A673 (cell line): Measurements from ENCODE around the gene GAS6. TPM values are rescaled to one million over a fixed set of nuclear protein-coding genes. Genes with fewer than 3 reads are reported as not detected.

Source experiments
- BruUV-seq: library from RNA; stranded (reverse); fragments of 400-500 nt; replicated peaks from 2 replicates; lab custom pipeline; 2021; lab: Mats Ljungman, UMichigan
- CTCF ChIA-PET: fragments of 300-600 bp; sonication (Branson Sonifier 250); formaldehyde crosslinking; loops from one replicate; lab custom pipeline; 2022; ENCODE audit warnings: antibody characterized with exemption; lab: Charles Lee
- POLR2A ChIA-PET: fragments of 300-600 bp; sonication (Branson Sonifier 250); formaldehyde crosslinking; loops from one replicate; lab custom pipeline; 2022; ENCODE audit warnings: antibody characterized with exemption; ENCODE audit not compliant: low non-redundant PET; lab: Charles Lee
- DNase-seq: peaks from one replicate; pipeline ENCODE4 v3.0.0-alpha.2; 2015; ENCODE audit warnings: low spot score
- H3K27ac ChIP-seq: fragments of 200-600 bp; sonication (generic); 2 replicates; pipeline ENCODE4 v1.5.1; 2016; ENCODE audit warnings: mixed run types, low read depth, mild to moderate bottlenecking, mixed read lengths, antibody characterized with exemption, low read length; ENCODE audit not compliant: poor library complexity, severe bottlenecking
- H3K27me3 ChIP-seq: fragments of 200-600 bp; sonication (generic); replicated peaks from 2 replicates; pipeline ENCODE4 v1.6.1; 2017; ENCODE audit warnings: mixed run types, low read depth, mild to moderate bottlenecking, mixed read lengths, antibody characterized with exemption, low read length; ENCODE audit not compliant: insufficient read depth, poor library complexity
- H3K36me3 ChIP-seq: fragments of 200-600 bp; sonication (generic); 2 replicates; pipeline ENCODE4 v1.6.1; 2016; ENCODE audit warnings: mixed run types, mild to moderate bottlenecking, mixed read lengths, antibody characterized with exemption, low read length; ENCODE audit not compliant: insufficient read depth, poor library complexity, severe bottlenecking
- H3K4me1 ChIP-seq: fragments of 200-600 bp; sonication (generic); 2 replicates; pipeline ENCODE4 v1.6.1; 2017; ENCODE audit warnings: mixed run types, mild to moderate bottlenecking, mixed read lengths, antibody characterized with exemption, low read length; ENCODE audit not compliant: insufficient read depth, poor library complexity, severe bottlenecking
- H3K4me3 ChIP-seq: fragments of 200-600 bp; sonication (generic); 2 replicates; pipeline ENCODE4 v1.5.1; 2016; ENCODE audit warnings: low read depth, mixed run types, mild to moderate bottlenecking, mixed read lengths, low read length; ENCODE audit not compliant: poor library complexity, severe bottlenecking
- H3K9me3 ChIP-seq: fragments of 200-600 bp; sonication (generic); 2 replicates; pipeline ENCODE4 v1.6.1; 2016; ENCODE audit warnings: mixed run types, low read depth, mild to moderate bottlenecking, mixed read lengths, antibody characterized with exemption, low read length; ENCODE audit not compliant: poor library complexity, severe bottlenecking
- EZH2 ChIP-seq: fragments of 200-600 bp; sonication (generic); IDR thresholded peaks from 2 replicates; pipeline ENCODE4 v1.6.1; 2017; ENCODE audit warnings: borderline replicate concordance, low read depth, mild to moderate bottlenecking, mixed read lengths, antibody characterized with exemption, low read length; ENCODE audit not compliant: poor library complexity, severe bottlenecking
- intact Hi-C: fragments of 100-400 bp; cut with micrococcal nuclease; formaldehyde crosslinking; loops from one replicate; pipeline ENCODE4 v1.10.0; 2022; ENCODE audit not compliant: unreplicated experiment
- total RNA-seq: library from RNA; stranded (reverse); gene quantifications from 2 replicates; pipeline ENCODE4 v1.2.3, GENCODE V29; 2021
- TF ChIP-seq, protein P1 (sequence below): fragments of 300-800, 200-600 bp; sonication (generic); conservative IDR thresholded peaks from 2 replicates; pipeline ENCODE4 v1.5.1; 2017; ENCODE audit warnings: low read depth, mild to moderate bottlenecking, antibody characterized with exemption, low read length, moderate library complexity, mixed read lengths

Gene GAS6
- total RNA-seq, 1 experiment from 2014 or later = 0.67 TPM

DNA sequence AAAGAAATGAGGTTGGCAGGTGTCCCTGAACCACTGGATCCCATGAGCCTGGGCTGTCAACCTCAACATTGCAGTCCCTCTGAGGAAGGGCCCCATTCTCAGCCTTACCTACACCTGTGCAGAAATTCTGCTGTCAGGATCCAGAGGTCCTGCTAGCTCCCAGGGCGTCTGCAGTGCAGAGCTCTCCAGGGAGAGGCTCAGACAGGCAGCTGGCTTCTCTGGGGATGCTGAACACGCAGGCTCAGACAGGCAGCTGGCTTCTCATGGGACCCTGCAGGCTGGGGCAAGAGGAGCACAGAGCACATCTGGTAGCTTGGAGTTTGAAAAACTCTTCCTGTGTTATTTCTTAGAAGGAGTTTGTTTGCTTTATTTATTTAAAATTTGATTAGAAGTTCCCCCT lies 53.9 kb downstream of the GAS6 start:
- Histone ChIP-seq H3K36me3 (no peaks in the 10 kb centered on the region), H3K27me3 (no peaks in the 10 kb centered on the region), H3K4me3 (no peak overlapping the region), H3K4me1 (no peaks in the 10 kb centered on the region), H3K9me3 (peaks cover 5% of the 10 kb centered on the region), H3K27ac (no peak overlapping the region)
- TF ChIP-seq EZH2 = no peak
- TF ChIP-seq, protein P1, sequence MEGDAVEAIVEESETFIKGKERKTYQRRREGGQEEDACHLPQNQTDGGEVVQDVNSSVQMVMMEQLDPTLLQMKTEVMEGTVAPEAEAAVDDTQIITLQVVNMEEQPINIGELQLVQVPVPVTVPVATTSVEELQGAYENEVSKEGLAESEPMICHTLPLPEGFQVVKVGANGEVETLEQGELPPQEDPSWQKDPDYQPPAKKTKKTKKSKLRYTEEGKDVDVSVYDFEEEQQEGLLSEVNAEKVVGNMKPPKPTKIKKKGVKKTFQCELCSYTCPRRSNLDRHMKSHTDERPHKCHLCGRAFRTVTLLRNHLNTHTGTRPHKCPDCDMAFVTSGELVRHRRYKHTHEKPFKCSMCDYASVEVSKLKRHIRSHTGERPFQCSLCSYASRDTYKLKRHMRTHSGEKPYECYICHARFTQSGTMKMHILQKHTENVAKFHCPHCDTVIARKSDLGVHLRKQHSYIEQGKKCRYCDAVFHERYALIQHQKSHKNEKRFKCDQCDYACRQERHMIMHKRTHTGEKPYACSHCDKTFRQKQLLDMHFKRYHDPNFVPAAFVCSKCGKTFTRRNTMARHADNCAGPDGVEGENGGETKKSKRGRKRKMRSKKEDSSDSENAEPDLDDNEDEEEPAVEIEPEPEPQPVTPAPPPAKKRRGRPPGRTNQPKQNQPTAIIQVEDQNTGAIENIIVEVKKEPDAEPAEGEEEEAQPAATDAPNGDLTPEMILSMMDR = no peak
- ChIA-PET POLR2A (no interaction called here), CTCF (no interaction called here)
- intact Hi-C loops = no loop called here
- no peak for DNase-seq
- BruUV-seq = no TSS peak

DNA sequence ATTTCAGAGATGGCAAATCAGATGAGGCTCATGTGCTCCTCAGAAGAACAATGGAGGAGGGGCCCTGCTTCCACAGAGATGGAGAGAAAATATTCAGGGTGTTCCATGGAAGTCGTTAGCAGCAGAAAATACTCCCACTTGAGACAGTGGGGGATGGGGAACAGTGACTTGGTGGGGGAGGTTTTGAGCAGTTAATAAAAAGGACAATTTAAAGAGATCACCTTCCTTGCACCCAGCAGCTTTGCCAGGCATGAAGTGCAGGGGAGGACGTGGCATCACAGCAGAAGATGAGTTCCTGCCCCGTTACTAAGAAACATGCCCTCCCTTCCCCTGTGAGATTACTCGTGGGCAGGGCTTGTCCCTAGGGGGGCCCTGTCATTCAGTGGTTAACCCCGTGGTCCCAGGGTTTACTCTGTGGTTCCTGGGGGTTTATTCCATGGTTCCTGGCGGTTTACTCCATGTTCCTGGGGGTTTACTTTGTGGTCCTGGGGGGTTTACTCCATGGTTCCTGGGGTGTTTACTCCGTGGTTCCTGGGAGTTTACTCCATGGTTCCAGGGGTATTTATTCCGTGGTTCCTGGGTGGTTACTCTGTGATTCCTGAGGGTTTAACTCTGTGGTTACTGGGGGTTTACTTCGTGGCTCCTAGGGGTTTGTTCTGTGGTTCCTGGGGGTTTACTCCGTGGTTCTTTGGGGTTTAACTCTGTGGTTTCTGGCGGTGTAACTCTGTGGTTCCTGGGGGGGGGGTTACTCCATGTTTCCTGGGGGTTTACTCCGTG lies 55.6 kb downstream of the GAS6 start:
- ChIA-PET POLR2A (no interaction called here), CTCF (no interaction called here)
- Histone ChIP-seq H3K9me3 (peaks cover 5% of the 10 kb centered on the region), H3K4me1 (no peaks in the 10 kb centered on the region), H3K36me3 (no peaks in the 10 kb centered on the region), H3K4me3 (no peak overlapping the region), H3K27me3 (no peaks in the 10 kb centered on the region), H3K27ac (no peak overlapping the region)
- intact Hi-C loops = no loop called here
- TF ChIP-seq, protein P1 = no peak
- TF ChIP-seq EZH2 = no peak
- no TSS peak for BruUV-seq
- DNase-seq = no peak

DNA sequence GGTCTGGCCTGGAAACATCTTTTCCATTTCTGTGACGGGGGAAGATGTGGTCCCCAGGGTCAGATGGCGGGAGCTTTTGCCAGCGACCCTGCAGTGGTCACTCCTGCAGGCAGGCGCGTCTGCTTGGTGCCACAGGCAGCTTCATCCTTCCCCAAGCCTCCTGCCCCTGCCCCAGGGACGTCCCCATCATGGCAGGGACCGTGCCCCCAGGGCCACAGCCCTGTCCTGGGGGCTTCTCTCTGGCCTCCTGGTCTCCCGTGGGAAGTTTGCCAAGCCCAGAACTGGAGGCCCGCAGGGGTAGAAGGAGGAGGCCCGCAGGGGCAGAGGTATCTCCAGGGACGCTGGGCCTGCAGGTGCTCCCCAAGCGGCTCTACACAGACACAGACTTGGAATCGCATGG lies 57.4 kb downstream of the GAS6 start:
- CTCF ChIA-PET = no interaction called here
- no TSS peak for BruUV-seq
- POLR2A ChIA-PET = no interaction called here
- Histone ChIP-seq H3K4me3 (no peak overlapping the region), H3K27me3 (no peaks in the 10 kb centered on the region), H3K9me3 (peaks cover 5% of the 10 kb centered on the region), H3K4me1 (no peaks in the 10 kb centered on the region), H3K36me3 (no peaks in the 10 kb centered on the region), H3K27ac (no peak overlapping the region)
- TF ChIP-seq EZH2 = no peak
- TF ChIP-seq, protein P1 = no peak
- no peak for DNase-seq
- intact Hi-C loops = no loop called here
